ENCODE data around the gene SLC45A1.
A peak's percentile ranks its signal among the peaks of the same experiment; 100 is the strongest.
"Not testable (repeated sequence)": the region's sequence is repeated elsewhere in the genome, so short reads cannot be mapped to it uniquely, and the experiment has no call there.

Gene SLC45A1

GRCh38 chr1:8378981-8379470 lies 61.1 kb downstream of the SLC45A1 start:
- H2BK12ac ChIP-seq (ENCODE audit: low read length in 2 of 2): no peak overlapping the region
- H3K4me2 ChIP-seq (ENCODE audit: low read length, poor library complexity, severe bottlenecking): no peak overlapping the region
- peak overlapping the region; percentile 30 for H3K9ac ChIP-seq (ENCODE audit: low read length)
- H2BK15ac ChIP-seq (ENCODE audit: low read depth, poor library complexity, severe bottlenecking): no peak overlapping the region
- H3K23ac ChIP-seq (ENCODE audit: low read length in 2 of 2): no peak overlapping the region
- no peak overlapping the region for H3K4ac ChIP-seq (ENCODE audit: low read depth in 1 of 2, low read length in 2 of 2)
- no peaks in the 10 kb centered on the region for H3K9me3 ChIP-seq (ENCODE audit: control insufficient read depth, low read length)
- H3K27ac ChIP-seq (ENCODE audit: low read length, poor library complexity, severe bottlenecking): no peak overlapping the region
- H3K18ac ChIP-seq (ENCODE audit: low read depth in 1 of 2, low read length in 2 of 2): peak overlapping the region in 1 of 2 experiments; percentile 25
- no peaks in the 10 kb centered on the region for H3K27me3 ChIP-seq (ENCODE audit: control insufficient read depth in 1 of 2, insufficient read depth in 1 of 2, low read length in 2 of 2)
- 92% methylated on average over 10 of the region's 10 CpGs for WGBS
- H2BK120ac ChIP-seq (ENCODE audit: low read depth, low read length): no peak overlapping the region
- H2AFZ ChIP-seq (ENCODE audit: low read depth, low read length): no peak overlapping the region
- no peak overlapping the region for H3K14ac ChIP-seq (ENCODE audit: low read length in 2 of 2)
- no peak overlapping the region for H2BK5ac ChIP-seq (ENCODE audit: low read depth, low read length, poor library complexity, severe bottlenecking)
- DNase-seq: no peak
- H3K36me3 ChIP-seq (ENCODE audit: control insufficient read depth in 1 of 2, insufficient read depth in 2 of 2, low read depth in 1 of 2, low read length in 2 of 2): peaks cover 24 to 47% of the 10 kb centered on the region in 2 experiments
- peaks cover 29% of the 10 kb centered on the region for H3K4me1 ChIP-seq (ENCODE audit: control insufficient read depth, insufficient read depth, low read depth, low read length)
- peak overlapping the region; percentile 60 for H4K8ac ChIP-seq (ENCODE audit: low read length)
- no peak overlapping the region for H3K4me3 ChIP-seq (ENCODE audit: insufficient read depth in 1 of 2, low read depth in 1 of 2, low read length in 2 of 2)
- no peak overlapping the region for H4K91ac ChIP-seq (ENCODE audit: low read length)
- peak overlapping the region; percentile 9 for H2AK5ac ChIP-seq (ENCODE audit: low read length, severe bottlenecking)
- peaks cover 29% of the 10 kb centered on the region for H3K79me1 ChIP-seq (replicated peaks; ENCODE audit: low read length, poor library complexity, severe bottlenecking)

DNA sequence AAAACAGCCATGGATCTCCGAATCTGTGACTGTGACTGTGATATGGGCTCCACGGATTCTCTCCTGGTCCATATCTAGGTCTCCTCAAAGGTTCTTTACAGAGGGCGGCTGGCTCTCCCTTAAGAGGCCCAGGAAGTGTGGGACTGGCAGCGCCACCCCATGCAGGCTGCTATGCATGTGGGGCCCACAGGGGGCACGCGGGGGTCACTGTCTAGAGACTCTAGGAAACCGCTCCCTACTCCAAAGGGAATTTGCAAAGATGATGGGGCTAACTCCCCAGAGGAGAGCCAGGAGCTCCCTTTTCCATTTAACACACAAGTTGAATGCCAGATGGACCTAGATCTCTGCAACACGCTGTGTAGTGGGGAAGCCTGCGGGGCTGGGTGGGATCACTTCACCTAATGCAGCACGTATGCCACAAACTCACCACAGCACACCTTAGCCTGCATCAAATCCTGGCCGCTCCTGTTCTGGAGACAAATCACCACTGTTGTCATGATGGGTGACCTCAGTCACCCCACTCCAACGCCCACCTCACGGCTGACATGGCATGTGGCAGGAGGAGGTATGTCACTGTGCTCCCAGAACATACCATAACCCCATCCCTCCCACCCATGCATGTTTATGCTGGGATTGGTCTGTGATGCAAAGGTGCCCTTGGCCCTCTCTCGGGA lies 61.7 kb downstream of the SLC45A1 start:
- Histone ChIP-seq H4K8ac (ENCODE audit: low read length) (peak overlapping the region; percentile 43), H3K4me2 (ENCODE audit: low read length, poor library complexity, severe bottlenecking) (no peak overlapping the region), H3K4me3 (ENCODE audit: insufficient read depth in 1 of 2, low read depth in 1 of 2, low read length in 2 of 2) (no peak overlapping the region), H3K9me3 (ENCODE audit: control insufficient read depth, low read length) (no peaks in the 10 kb centered on the region), H2AK5ac (ENCODE audit: low read length, severe bottlenecking) (peak overlapping the region; percentile 9), H4K91ac (ENCODE audit: low read length) (peak overlapping the region; percentile 27), H3K36me3 (ENCODE audit: control insufficient read depth in 1 of 2, insufficient read depth in 2 of 2, low read depth in 1 of 2, low read length in 2 of 2) (peaks cover 25 to 53% of the 10 kb centered on the region in 2 experiments), H3K9ac (ENCODE audit: low read length) (peak overlapping the region; percentile 30), H3K4ac (ENCODE audit: low read depth in 1 of 2, low read length in 2 of 2) (no peak overlapping the region), H3K14ac (ENCODE audit: low read length in 2 of 2) (no peak overlapping the region), H3K27ac (ENCODE audit: low read length, poor library complexity, severe bottlenecking) (no peak overlapping the region), H2AFZ (ENCODE audit: low read depth, low read length) (no peak overlapping the region), H2BK5ac (ENCODE audit: low read depth, low read length, poor library complexity, severe bottlenecking) (no peak overlapping the region), H3K4me1 (ENCODE audit: control insufficient read depth, insufficient read depth, low read depth, low read length) (peaks cover 26% of the 10 kb centered on the region), H3K27me3 (ENCODE audit: control insufficient read depth in 1 of 2, insufficient read depth in 1 of 2, low read length in 2 of 2) (no peaks in the 10 kb centered on the region), H3K23ac (ENCODE audit: low read length in 2 of 2) (no peak overlapping the region), H2BK15ac (ENCODE audit: low read depth, poor library complexity, severe bottlenecking) (no peak overlapping the region), H2BK120ac (ENCODE audit: low read depth, low read length) (no peak overlapping the region), H3K18ac (ENCODE audit: low read depth in 1 of 2, low read length in 2 of 2) (no peak overlapping the region), H2BK12ac (ENCODE audit: low read length in 2 of 2) (no peak overlapping the region), H3K79me1 (replicated peaks; ENCODE audit: low read length, poor library complexity, severe bottlenecking) (peaks cover 29% of the 10 kb centered on the region)
- DNase-seq: no peak
- 89% methylated on average over 12 of the region's 14 CpGs for WGBS

DNA sequence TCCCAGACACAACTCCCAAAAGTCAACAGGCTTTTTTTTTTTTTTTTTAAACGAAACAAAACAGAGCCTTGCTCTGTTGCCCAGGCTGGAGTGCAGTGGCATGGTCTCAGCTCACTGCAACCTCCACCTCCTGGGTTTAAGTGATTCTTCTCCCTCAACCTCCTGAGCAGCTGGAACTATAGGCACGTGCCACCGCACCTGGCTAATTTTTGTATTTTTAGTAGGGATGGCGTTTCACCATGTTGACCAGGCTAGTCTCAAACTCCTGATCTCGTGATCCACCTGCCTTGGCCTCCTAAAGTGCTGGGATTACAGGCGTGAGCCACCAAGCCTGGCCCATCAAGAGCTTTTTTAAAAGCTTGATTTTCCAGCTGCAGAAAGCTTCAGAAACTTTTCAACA lies 62.4 kb downstream of the SLC45A1 start:
- not testable (repeated sequence) for H3K4me3 ChIP-seq (ENCODE audit: insufficient read depth in 1 of 2, low read depth in 1 of 2, low read length in 2 of 2); H3K14ac ChIP-seq (ENCODE audit: low read length in 2 of 2); H2BK15ac ChIP-seq (ENCODE audit: low read depth, poor library complexity, severe bottlenecking); H3K23ac ChIP-seq (ENCODE audit: low read length in 2 of 2); H2BK5ac ChIP-seq (ENCODE audit: low read depth, low read length, poor library complexity, severe bottlenecking); H4K91ac ChIP-seq (ENCODE audit: low read length); H3K27ac ChIP-seq (ENCODE audit: low read length, poor library complexity, severe bottlenecking); H3K27me3 ChIP-seq (ENCODE audit: control insufficient read depth in 1 of 2, insufficient read depth in 1 of 2, low read length in 2 of 2); H3K9ac ChIP-seq (ENCODE audit: low read length); H3K18ac ChIP-seq (ENCODE audit: low read depth in 1 of 2, low read length in 2 of 2); H3K9me3 ChIP-seq (ENCODE audit: control insufficient read depth, low read length); H2BK120ac ChIP-seq (ENCODE audit: low read depth, low read length); H2BK12ac ChIP-seq (ENCODE audit: low read length in 2 of 2); H3K4me2 ChIP-seq (ENCODE audit: low read length, poor library complexity, severe bottlenecking); H2AK5ac ChIP-seq (ENCODE audit: low read length, severe bottlenecking); H4K8ac ChIP-seq (ENCODE audit: low read length); H2AFZ ChIP-seq (ENCODE audit: low read depth, low read length); H3K4ac ChIP-seq (ENCODE audit: low read depth in 1 of 2, low read length in 2 of 2); DNase-seq
- Histone ChIP-seq H3K4me1 (ENCODE audit: control insufficient read depth, insufficient read depth, low read depth, low read length) (peaks cover 27% of the 10 kb centered on the region), H3K36me3 (ENCODE audit: control insufficient read depth in 1 of 2, insufficient read depth in 2 of 2, low read depth in 1 of 2, low read length in 2 of 2) (peaks cover 22 to 56% of the 10 kb centered on the region in 2 experiments), H3K79me1 (replicated peaks; ENCODE audit: low read length, poor library complexity, severe bottlenecking) (peaks cover 32% of the 10 kb centered on the region)
- WGBS: 90% methylated on average over 6 of the region's 6 CpGs

DNA sequence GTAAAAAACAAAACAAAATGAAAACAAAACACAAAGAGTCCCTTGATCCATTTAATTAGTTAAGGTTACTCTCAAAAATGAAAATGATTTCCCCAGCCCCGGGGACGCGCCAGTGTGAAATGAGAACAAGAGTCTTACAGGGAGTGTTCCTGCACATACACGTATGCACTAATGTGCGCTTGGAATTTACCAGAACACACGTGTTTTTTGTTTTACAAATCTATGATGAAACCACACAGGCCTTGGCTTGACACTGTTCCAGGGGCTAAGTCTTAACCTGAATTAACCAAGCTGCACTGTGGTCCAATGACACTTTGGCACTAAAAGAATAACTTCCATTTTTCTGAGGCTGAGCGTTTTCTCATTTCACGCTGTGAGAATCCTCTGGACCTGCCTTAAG lies 63.7 kb downstream of the SLC45A1 start:
- Histone ChIP-seq H2AFZ (ENCODE audit: low read depth, low read length) (no peak overlapping the region), H2BK5ac (ENCODE audit: low read depth, low read length, poor library complexity, severe bottlenecking) (no peak overlapping the region), H2BK15ac (ENCODE audit: low read depth, poor library complexity, severe bottlenecking) (no peak overlapping the region), H3K18ac (ENCODE audit: low read depth in 1 of 2, low read length in 2 of 2) (no peak overlapping the region), H3K27me3 (ENCODE audit: control insufficient read depth in 1 of 2, insufficient read depth in 1 of 2, low read length in 2 of 2) (no peaks in the 10 kb centered on the region), H3K14ac (ENCODE audit: low read length in 2 of 2) (no peak overlapping the region), H3K4me3 (ENCODE audit: insufficient read depth in 1 of 2, low read depth in 1 of 2, low read length in 2 of 2) (no peak overlapping the region), H3K4ac (ENCODE audit: low read depth in 1 of 2, low read length in 2 of 2) (no peak overlapping the region), H3K27ac (ENCODE audit: low read length, poor library complexity, severe bottlenecking) (peak overlapping the region; percentile 89), H2AK5ac (ENCODE audit: low read length, severe bottlenecking) (no peak overlapping the region), H3K23ac (ENCODE audit: low read length in 2 of 2) (no peak overlapping the region), H2BK120ac (ENCODE audit: low read depth, low read length) (no peak overlapping the region), H3K36me3 (ENCODE audit: control insufficient read depth in 1 of 2, insufficient read depth in 2 of 2, low read depth in 1 of 2, low read length in 2 of 2) (peaks cover 22 to 51% of the 10 kb centered on the region in 2 experiments), H3K4me1 (ENCODE audit: control insufficient read depth, insufficient read depth, low read depth, low read length) (peaks cover 27% of the 10 kb centered on the region), H4K91ac (ENCODE audit: low read length) (no peak overlapping the region), H3K9ac (ENCODE audit: low read length) (no peak overlapping the region), H3K4me2 (ENCODE audit: low read length, poor library complexity, severe bottlenecking) (peak overlapping the region; percentile 10), H3K79me1 (replicated peaks; ENCODE audit: low read length, poor library complexity, severe bottlenecking) (peaks cover 28% of the 10 kb centered on the region), H2BK12ac (ENCODE audit: low read length in 2 of 2) (no peak overlapping the region), H4K8ac (ENCODE audit: low read length) (peak overlapping the region; percentile 5), H3K9me3 (ENCODE audit: control insufficient read depth, low read length) (no peaks in the 10 kb centered on the region)
- WGBS: 95% methylated on average over 8 of the region's 8 CpGs
- no peak for DNase-seq

Measured in mesenchymal stem cell (in vitro differentiated cells and primary cell).